HepG2 (cell line): Measurements from ENCODE around the gene FBXW5.

Experiments used
- FOSL1 ChIP-seq: sonication (generic); formaldehyde crosslinking; IDR thresholded peaks from 2 replicates; pipeline ENCODE4 v1.9.0; 2021; ENCODE audit warnings: missing genetic modification reagents, borderline replicate concordance
- HOXD1 ChIP-seq: sonication (generic); formaldehyde crosslinking; IDR thresholded peaks from 2 replicates; pipeline ENCODE4 v1.5.0; 2020; ENCODE audit warnings: missing genetic modification reagents
- JUN ChIP-seq: sonication (generic); formaldehyde crosslinking; IDR thresholded peaks from 2 replicates; pipeline ENCODE4 v1.4.0; 2020; ENCODE audit warnings: mild to moderate bottlenecking, missing genetic modification reagents
- MLX ChIP-seq: IDR thresholded peaks from 2 replicates; pipeline ENCODE4 v1.6.1; 2016
- MXD1 ChIP-seq: sonication (generic); formaldehyde crosslinking; IDR thresholded peaks from 2 replicates; pipeline ENCODE4 v1.4.0; 2020; ENCODE audit warnings: mild to moderate bottlenecking, missing genetic modification reagents
- SMYD3 ChIP-seq: sonication (generic); formaldehyde crosslinking; IDR thresholded peaks from 2 replicates; pipeline ENCODE4 v1.8.1; 2023; ENCODE audit warnings: mild to moderate bottlenecking, missing genetic modification reagents
- STAT5B ChIP-seq: sonication (generic); formaldehyde crosslinking; IDR thresholded peaks from 2 replicates; pipeline ENCODE4 v1.4.0; 2020; ENCODE audit warnings: missing genetic modification reagents
- ZBTB33 ChIP-seq: sonication (generic); formaldehyde crosslinking; IDR thresholded peaks from 2 replicates; pipeline ENCODE4 v1.4.0; 2020; ENCODE audit warnings: missing genetic modification reagents
- ZFP91 ChIP-seq: sonication (generic); formaldehyde crosslinking; IDR thresholded peaks from 2 replicates; pipeline ENCODE4 v1.9.0; 2022; ENCODE audit warnings: missing genetic modification reagents, mild to moderate bottlenecking, borderline replicate concordance
- ZNF12 ChIP-seq: sonication (generic); formaldehyde crosslinking; IDR thresholded peaks from 2 replicates; pipeline ENCODE4 v1.5.0; 2020; ENCODE audit warnings: missing genetic modification reagents

- TF ChIP-seq STAT5B (CRISPR knock-in tag) = no peak
- TF ChIP-seq MLX = no peak
- TF ChIP-seq FOSL1 (CRISPR knock-in tag) = no peak
- no peak for TF ChIP-seq SMYD3 (CRISPR knock-in tag)
- no peak for TF ChIP-seq JUN (CRISPR knock-in tag)
- TF ChIP-seq ZBTB33 (CRISPR knock-in tag) = no peak
- TF ChIP-seq ZFP91 = no peak
- TF ChIP-seq ZNF12 (CRISPR knock-in tag) = no peak
- no peak for TF ChIP-seq MXD1 (CRISPR knock-in tag)
- no peak for TF ChIP-seq HOXD1 (CRISPR knock-in tag)
Observed at GRCh38 chr9:136939996-136940525, 4.5 kb downstream of the FBXW5 start.
